SH-SY5Y (cell line): ENCODE results near the gene CD151.

Experiments used
- GATA2 ChIP-seq: IDR thresholded peaks from 2 replicates; pipeline ENCODE4 v1.6.1; 2011; ENCODE audit warnings: mild to moderate bottlenecking, low read depth, low read length
- GATA3 ChIP-seq: IDR thresholded peaks from 2 replicates; pipeline ENCODE4 v1.6.1; 2011; ENCODE audit warnings: low read depth, mild to moderate bottlenecking, low read length, moderate library complexity

The CD151 gene

DNA sequence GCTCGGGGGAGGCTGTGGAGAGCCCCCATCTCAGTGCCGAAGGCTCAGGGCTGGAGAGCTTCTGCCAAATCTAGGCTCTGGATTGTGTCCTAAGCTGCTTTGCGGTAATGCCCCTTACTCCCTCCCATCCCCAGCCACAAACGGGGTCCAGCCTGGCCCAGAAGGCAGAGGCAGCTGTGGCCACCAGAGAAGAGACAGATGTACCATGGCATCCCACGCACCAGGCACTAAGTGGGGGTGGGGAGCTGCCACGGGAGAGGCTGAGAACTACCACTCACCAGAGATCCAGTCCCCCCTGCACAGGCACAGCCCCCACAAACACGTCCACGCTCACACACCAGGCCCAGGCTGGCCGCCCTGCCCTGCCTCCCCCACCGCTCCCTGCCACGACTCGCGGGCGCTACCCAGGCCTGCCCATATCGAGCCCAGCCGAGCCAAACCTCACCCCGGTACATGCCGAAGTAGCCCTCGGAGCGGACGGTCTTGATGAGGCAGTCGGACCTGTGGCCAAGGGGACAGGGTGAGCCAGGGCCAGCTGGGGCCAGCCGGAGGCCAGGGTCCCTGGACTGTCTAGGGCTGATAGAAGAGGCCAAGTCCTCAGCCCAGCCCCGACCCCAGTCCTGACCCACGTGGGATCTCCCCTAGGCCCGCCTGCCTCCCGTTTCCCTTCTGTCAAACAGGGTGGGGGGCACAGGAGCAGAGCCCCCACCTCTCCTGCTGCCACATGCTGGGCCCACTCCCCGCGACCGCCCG, 38.6 kb upstream of the CD151 start:
- TF ChIP-seq GATA2 (no peak), GATA3 (no peak)

DNA sequence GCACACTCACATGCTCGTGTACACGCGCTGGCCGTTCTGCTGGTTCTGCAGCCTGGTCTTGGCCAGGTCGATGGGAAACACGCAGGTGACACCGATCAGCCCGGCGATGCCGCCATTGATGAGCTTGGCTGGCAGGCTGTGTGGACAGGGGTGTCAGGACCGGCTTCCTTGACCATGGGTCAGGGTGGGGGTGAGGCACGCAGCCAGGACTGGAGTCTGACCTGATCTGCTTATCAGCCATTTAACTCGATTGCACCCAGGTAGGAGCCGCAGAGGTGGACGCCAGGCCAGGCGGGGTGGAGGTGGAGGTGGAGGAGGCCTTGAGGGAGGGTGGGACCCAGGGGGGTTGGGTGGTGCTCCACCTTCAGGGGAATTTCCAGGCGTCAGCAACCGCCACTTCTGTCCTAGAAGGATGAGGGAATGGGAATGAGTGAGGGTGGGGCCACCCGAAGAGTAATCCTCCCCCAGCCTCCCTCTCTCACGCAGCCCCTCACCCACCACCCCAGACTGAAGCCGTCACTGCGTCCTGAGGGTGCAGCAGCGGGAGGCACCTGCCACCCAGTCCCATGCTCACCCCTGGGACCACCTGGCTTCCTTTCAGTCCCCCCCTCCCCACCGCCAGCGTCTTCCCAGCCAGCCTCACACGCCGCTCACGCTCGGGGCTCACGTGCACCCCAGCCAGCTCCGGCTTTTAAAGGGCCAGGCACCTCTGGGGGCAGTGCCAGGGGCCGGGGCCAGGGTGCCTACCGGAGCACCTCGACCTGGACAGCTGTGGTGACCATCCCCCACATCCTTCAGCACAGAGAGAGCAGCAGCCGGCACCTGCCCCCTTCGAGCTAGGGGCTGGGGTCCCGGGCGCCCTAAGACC, 37.8 kb upstream of the CD151 start:
- TF ChIP-seq GATA3 = no peak
- no peak for TF ChIP-seq GATA2

- no peak for TF ChIP-seq GATA3
- TF ChIP-seq GATA2 = no peak
Measured at GRCh38 chr11:795634-796564, 36.9 kb upstream of the CD151 start.

GRCh38 chr11:796565-797295, 36.0 kb upstream of the CD151 start:
- no peak for TF ChIP-seq GATA3
- TF ChIP-seq GATA2 = no peak

- TF ChIP-seq GATA2 = no peak
- no peak for TF ChIP-seq GATA3
Measured at GRCh38 chr11:797296-798092, 35.3 kb upstream of the CD151 start.

DNA sequence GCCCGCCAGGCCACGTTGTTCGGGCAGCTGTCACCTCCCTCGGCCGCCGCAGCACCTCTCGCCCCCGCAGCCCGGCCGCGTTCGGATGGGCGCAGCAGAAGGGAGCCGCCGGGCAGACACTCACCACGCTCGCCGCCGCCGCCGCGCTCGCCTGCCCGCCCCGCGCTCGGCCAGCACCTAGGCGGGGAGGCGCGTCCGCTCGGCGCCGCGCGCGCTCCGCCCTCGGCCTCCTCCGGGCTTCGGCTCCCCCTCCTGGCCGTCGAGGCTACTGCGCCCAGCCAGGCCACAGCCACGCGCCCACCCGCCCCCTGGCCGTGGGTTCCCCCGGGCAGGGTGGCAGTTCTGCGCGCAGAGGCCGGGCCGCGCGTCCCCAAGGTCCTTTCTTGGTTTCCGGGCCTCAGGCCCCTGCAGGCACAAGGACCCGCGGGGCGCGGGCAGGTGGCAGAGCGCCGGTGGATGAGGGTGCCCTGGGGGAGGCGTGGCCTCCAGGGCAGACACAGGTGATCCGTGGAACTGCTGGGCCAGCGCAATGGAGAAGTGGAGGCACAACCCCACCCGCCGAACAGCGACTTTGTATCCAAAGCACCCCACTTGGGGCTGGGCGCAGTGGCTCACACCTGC, 34.5 kb upstream of the CD151 start, which contains the start of gene SLC25A22:
TSS of gene SLC25A22 (minus strand) at position 189 of the 621 bp plus-strand sequence. CDS start 3,275 bp downstream, outside the sequence.
- TF ChIP-seq GATA2 (no peak), GATA3 (no peak)

DNA sequence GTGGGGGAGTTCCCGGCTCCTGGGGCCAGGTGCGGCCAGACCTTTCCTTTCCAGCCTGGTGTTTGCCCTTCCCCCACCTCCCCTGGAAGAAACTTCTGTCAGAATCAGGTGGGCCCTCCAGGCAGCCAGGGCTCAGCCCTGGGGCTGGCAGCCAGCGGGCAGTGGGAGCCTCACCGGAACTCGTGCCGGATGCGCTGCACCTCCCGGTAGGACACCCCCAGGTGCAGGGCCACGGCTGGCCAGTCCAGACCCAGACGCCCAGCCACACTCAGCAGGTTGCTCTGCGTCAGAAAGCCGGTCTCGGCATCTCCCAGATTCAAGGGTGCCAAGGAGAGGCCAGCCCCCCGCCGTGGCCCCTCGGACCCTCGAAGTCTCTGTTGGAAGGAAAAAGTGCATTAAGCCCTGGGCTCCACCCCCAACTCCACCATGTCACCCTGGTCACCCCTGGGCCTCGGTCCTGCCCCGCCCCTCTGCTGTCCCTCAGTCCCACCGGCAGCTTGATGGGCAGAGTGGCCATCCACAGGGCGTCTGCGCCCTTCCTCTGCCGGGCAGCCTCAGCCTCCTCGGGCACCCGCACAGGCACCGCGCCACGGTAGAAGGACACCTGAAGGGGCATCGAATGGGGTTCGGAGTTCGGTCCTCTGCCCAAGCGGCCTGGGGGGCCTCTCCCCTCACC, 33.0 kb upstream of the CD151 start:
- no peak for TF ChIP-seq GATA3
- no peak for TF ChIP-seq GATA2

DNA sequence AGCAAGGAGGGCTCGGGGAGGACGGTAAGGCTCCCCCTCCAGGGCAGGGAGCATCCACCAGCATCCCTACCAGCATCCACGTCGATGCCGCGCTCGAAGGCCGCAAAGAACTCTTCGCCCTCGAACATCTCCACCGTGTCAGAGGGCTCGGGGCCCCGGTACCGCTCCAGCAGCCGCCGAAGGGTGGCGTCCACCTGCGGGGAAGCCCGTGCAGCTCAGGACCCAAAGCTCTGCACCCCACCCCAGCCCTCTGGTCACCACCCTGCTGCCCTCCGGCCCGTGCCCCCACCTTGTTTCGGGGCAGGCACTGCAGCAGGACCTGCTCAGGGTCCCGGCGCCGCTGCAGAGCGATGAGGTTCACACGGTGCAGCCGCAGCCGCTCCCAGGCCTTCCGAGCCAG, 32.3 kb upstream of the CD151 start:
- TF ChIP-seq GATA2 (no peak), GATA3 (no peak)

- TF ChIP-seq GATA2 (no peak), GATA3 (no peak)
Measured at GRCh38 chr11:801097-801780, 31.5 kb upstream of the CD151 start.

DNA sequence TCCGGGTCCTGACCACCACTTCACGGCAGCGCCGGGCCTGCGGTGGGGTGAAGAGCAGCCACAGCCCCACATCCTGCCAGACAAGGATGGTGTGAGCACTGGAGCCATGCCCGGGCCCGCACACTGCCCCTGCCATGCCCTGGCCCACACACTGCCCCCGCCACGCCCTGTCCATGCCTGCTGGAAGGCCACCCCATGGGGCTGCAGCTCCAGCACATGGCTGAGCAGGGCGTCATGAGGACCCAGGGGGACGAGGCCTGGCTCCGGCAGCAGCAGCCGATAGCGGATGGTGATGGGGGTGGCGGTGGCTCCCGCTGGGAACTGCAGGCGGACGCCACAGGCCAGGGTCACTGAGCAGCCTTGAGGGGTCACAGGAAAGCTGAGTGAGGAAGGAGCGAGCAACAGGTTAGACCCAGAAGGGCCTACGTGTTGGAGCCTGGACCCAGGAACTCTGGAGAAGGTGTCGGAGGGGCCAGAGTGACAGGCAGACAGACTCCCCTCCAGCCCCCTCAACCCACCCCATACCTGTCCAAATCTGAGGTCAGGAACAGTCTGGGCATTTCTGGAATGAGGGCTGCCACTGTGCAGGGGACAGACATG, 30.6 kb upstream of the CD151 start:
- no peak for TF ChIP-seq GATA2
- no peak for TF ChIP-seq GATA3
